ENCODE measurements around the gene PDCD4. TPM values are rescaled to one million over a fixed set of nuclear protein-coding genes. Genes with fewer than 3 reads are reported as not detected.

PDCD4 gene
- total and polyA plus RNA-seq, 2 of the 8 experiments (the other 6 are each of a cell fraction or from before 2014, with no cell fraction given), result 3.3 to 26.8 TPM

DNA sequence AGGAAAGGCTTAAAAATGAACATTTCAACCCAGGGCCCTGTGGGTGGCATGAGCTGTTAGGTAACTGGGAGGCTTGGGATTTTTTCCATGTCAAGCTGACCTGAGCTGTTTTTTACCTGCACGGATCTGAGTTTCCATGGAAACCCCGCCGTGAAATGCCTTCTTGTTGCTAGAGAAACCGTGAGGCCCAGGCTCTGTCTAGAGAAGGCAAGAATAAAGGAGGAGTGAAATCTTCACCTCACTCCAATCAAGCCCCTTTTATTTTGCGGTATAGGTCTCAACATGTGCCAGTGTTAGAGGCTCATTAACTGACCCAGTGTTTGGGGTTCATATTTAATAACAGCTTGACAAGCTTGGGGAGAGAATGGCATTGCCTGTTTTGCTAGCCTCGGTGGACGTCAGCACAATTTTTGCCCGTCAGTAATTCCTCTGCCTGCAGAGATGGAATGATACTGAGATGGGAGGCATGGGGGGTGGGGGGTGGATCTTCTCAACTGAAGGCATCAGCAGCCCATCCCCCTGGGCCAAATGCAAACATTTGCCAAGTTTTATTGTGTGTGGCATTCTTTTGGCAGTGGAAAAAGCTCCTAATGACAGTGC is 48.9 kb upstream of the PDCD4 start:
- ChIA-PET CTCF (ENCODE audit: partially characterized antibody) (interaction anchor here (0.9 to 1.9 kb wide), 3 partner anchors 10 to 19 kb away, joined by 3 to 5 read pairs (median 4); no protein-coding TSS in a partner anchor), POLR2A (ENCODE audit: partially characterized antibody) (interaction anchor here (1.8 to 2.0 kb wide), 2 partner anchors 10 to 49 kb away, joined by 4 to 8 read pairs; partner anchors contain the start of gene PDCD4)
- Histone ChIP-seq H3K18ac (ENCODE audit: extremely low read depth, low read length) (no peak overlapping the region), H3K23me2 (ENCODE audit: low read depth, low read length) (no peaks in the 10 kb centered on the region; the same call in 1 of the 2 replicates), H3K27ac (ENCODE audit: low read depth, low read length) (no peak overlapping the region; the same call in 1 of the 2 replicates), H3K4ac (replicated peaks; ENCODE audit: insufficient read length, low read depth, low read length) (no peak overlapping the region), H2BK120ac (replicated peaks; ENCODE audit: low read depth, low read length) (no peak overlapping the region), H3K36me3 (ENCODE audit: control insufficient read depth in 2 of 4, insufficient read depth in 4 of 4, low read length in 3 of 4) (no peaks in the 10 kb centered on the region), H4K20me1 (replicated peaks in 1 of 2; ENCODE audit: control insufficient read depth in 1 of 2, insufficient read depth in 2 of 2, low read length in 2 of 2) (no peaks in the 10 kb centered on the region), H3K79me1 (ENCODE audit: low read depth, low read length) (no peaks in the 10 kb centered on the region), H3K56ac (replicated peaks; ENCODE audit: insufficient read length, low read depth, low read length) (no peak overlapping the region), H4K91ac (replicated peaks; ENCODE audit: insufficient read length, low read length) (no peak overlapping the region), H2BK20ac (ENCODE audit: low read length) (no peak overlapping the region), H2AFZ (ENCODE audit: low read length) (no peak overlapping the region), H3K14ac (ENCODE audit: insufficient read length) (no peak overlapping the region), H3K4me1 (replicated peaks in 1 of 4; ENCODE audit: control insufficient read depth in 3 of 4, insufficient read depth in 4 of 4, low read length in 3 of 4) (peaks cover 4 to 16% (median 11%) of the 10 kb centered on the region in 4 experiments; a peak in 6 of 7 replicates), H2BK5ac (ENCODE audit: low read depth, low read length) (no peak overlapping the region), H4K8ac (ENCODE audit: extremely low read depth, insufficient read depth, low read length) (no peak overlapping the region), H3K9ac (replicated peaks in 1 of 4; ENCODE audit: extremely low read depth in 1 of 4, low read depth in 3 of 4, low read length in 3 of 4) (peak overlapping the region in 1 of 4 experiments; percentile 34; a peak in 1 of 7 replicates), H2BK12ac (ENCODE audit: low read depth, low read length) (no peak overlapping the region), H2BK15ac (ENCODE audit: low read length) (no peak overlapping the region), H3K27me3 (replicated peaks in 1 of 4; ENCODE audit: control insufficient read depth in 3 of 4, extremely low read depth in 1 of 4, insufficient read depth in 3 of 4, low read length in 3 of 4) (no peaks in the 10 kb centered on the region), H3K4me2 (ENCODE audit: insufficient read depth in 1 of 2, low read depth in 2 of 2, low read length in 2 of 2) (peak overlapping the region; percentile 24 to 49; a peak in 3 of 4 replicates), H3K4me3 (ENCODE audit: extremely low read depth in 1 of 4, insufficient read depth in 2 of 4, low read depth in 3 of 4, low read length in 4 of 4) (peak overlapping the region in 1 of 4 experiments; percentile 22; a peak in 1 of 8 replicates), H3K79me2 (ENCODE audit: control insufficient read depth in 1 of 2, insufficient read depth in 2 of 2, low read length in 2 of 2) (no peaks in the 10 kb centered on the region), H3K23ac (ENCODE audit: insufficient read length) (no peak overlapping the region), H4K5ac (ENCODE audit: insufficient read length, low read depth, low read length) (no peak overlapping the region), H2AK5ac (ENCODE audit: low read depth, low read length) (no peak overlapping the region), H3K9me3 (ENCODE audit: insufficient read depth in 2 of 2, low read depth in 1 of 2, low read length in 1 of 2) (no peaks in the 10 kb centered on the region)
- DNase-seq (ENCODE audit: low read depth in 1 of 2, low spot score in 2 of 2), result peak; percentile 29 to 59
- whole genome bisulfite sequencing, 2 experiments (ENCODE audit: extremely low coverage in 1 of 2, insufficient coverage in 1 of 2, insufficient read length in 1 of 2, insufficient replicate concordance in 2 of 2, low coverage in 1 of 2, low lambda C conversion rate in 2 of 2, missing lambda C conversion rate in 1 of 2), result 44% methylated on average over 8 of the region's 8 CpGs; no CpG with 5 or more reads in 1 of the 2 experiments
- peak; percentile 94 for FAIRE-seq
- no peak for TF ChIP-seq TEAD4 (IDR thresholded peaks at IDR 0.05; ENCODE audit: low read depth, low read length)
- TF ChIP-seq EP300 (IDR thresholded peaks at IDR 0.05; ENCODE audit: borderline replicate concordance in 1 of 2, low read depth in 2 of 2, low read length in 2 of 2), result no peak
- TF ChIP-seq CHD2 (IDR thresholded peaks at IDR 0.05; ENCODE audit: low read length), result no peak
- TF ChIP-seq ATF3 (IDR thresholded peaks at IDR 0.05; ENCODE audit: insufficient read depth, low read depth, low read length), result no peak
- no peak for TF ChIP-seq TCF12 (IDR thresholded peaks at IDR 0.05; ENCODE audit: low read depth, low read length)
- no peak for TF ChIP-seq CHD1 (IDR thresholded peaks at IDR 0.05; ENCODE audit: low read depth, low read length)
- TF ChIP-seq BCL11A (IDR thresholded peaks at IDR 0.05; ENCODE audit: low read depth in 2 of 2, low read length in 2 of 2), result no peak
- TF ChIP-seq RBBP5 (IDR thresholded peaks at IDR 0.05; ENCODE audit: borderline replicate concordance, low read depth, low read length), result 0 out of 2 replicates have a peak, but pooled peaks have one; percentile 53
- no peak for TF ChIP-seq NRF1 (IDR thresholded peaks at IDR 0.05; ENCODE audit: low read depth, low read length)
- no peak for TF ChIP-seq JUN (IDR thresholded peaks at IDR 0.05; ENCODE audit: low read depth, low read length)
- TF ChIP-seq ASH2L (IDR thresholded peaks at IDR 0.05; ENCODE audit: low read length), result peak; percentile 82
- TF ChIP-seq RFX5 (IDR thresholded peaks at IDR 0.05; ENCODE audit: borderline replicate concordance, low read depth, low read length), result no peak
